Activated T-helper 2 cell treated with anti-CD3 and anti-CD28 coated beads, Interferon-gamma antibody, Interleukin-2, Interleukin-4, amounts not matched to agents 10 μg/mL and 5 μg/mL and 100 μg/mL, durations not matched to agents 14 hours and 24 hours and 36 hours (primary cell): ENCODE data around the gene KLHL6. TPM values are rescaled to one million over a fixed set of nuclear protein-coding genes. Genes with fewer than 3 reads are reported as not detected.
"Not testable (repeated sequence)": the region's sequence is repeated elsewhere in the genome, so short reads cannot be mapped to it uniquely, and the experiment has no call there.

Source experiments
- DNase-seq: peaks from one replicate; pipeline ENCODE4 v3.0.0; 2021; ENCODE audit warnings: low spot score
- H3K27ac Mint-ChIP-seq: one replicate; pipeline ENCODE4 v1.8.0; 2021; ENCODE audit warnings: mixed read lengths
- H3K27me3 Mint-ChIP-seq: one replicate; pipeline ENCODE4 v1.8.0; 2021; ENCODE audit warnings: low read depth, mixed read lengths
- H3K36me3 Mint-ChIP-seq: one replicate; pipeline ENCODE4 v1.8.0; 2021; ENCODE audit warnings: low read depth, mixed read lengths
- H3K4me1 Mint-ChIP-seq: one replicate; pipeline ENCODE4 v1.8.0; 2021; ENCODE audit warnings: low read depth, mixed read lengths
- H3K4me3 Mint-ChIP-seq: one replicate; pipeline ENCODE4 v1.8.0; 2021; ENCODE audit warnings: low read depth, mild to moderate bottlenecking, moderate library complexity, mixed read lengths
- H3K9me3 Mint-ChIP-seq: one replicate; pipeline ENCODE4 v1.8.0; 2021; ENCODE audit warnings: mixed read lengths
- intact Hi-C: fragments of 100-400 bp; cut with micrococcal nuclease; formaldehyde crosslinking; loops from one replicate; pipeline ENCODE4 v1.15.1; 2023
- total RNA-seq: library from RNA; stranded (reverse); gene quantifications from 2 replicates; pipeline ENCODE4 v1.2.3, GENCODE V29; 2022

The KLHL6 gene
- total RNA-seq, 1 donor from 2014 or later = 29.7 TPM

- Mint-ChIP-seq H3K4me3 (no peak overlapping the region), H3K27ac (no peak overlapping the region), H3K27me3 (peaks cover 8% of the 10 kb centered on the region), H3K36me3 (no peaks in the 10 kb centered on the region), H3K9me3 (no peaks in the 10 kb centered on the region), H3K4me1 (peaks cover 21% of the 10 kb centered on the region)
- DNase-seq = no peak
- intact Hi-C loops = no loop called here
Measured at GRCh38 chr3:183581496-183582155, 26.1 kb upstream of the KLHL6 start.

DNA sequence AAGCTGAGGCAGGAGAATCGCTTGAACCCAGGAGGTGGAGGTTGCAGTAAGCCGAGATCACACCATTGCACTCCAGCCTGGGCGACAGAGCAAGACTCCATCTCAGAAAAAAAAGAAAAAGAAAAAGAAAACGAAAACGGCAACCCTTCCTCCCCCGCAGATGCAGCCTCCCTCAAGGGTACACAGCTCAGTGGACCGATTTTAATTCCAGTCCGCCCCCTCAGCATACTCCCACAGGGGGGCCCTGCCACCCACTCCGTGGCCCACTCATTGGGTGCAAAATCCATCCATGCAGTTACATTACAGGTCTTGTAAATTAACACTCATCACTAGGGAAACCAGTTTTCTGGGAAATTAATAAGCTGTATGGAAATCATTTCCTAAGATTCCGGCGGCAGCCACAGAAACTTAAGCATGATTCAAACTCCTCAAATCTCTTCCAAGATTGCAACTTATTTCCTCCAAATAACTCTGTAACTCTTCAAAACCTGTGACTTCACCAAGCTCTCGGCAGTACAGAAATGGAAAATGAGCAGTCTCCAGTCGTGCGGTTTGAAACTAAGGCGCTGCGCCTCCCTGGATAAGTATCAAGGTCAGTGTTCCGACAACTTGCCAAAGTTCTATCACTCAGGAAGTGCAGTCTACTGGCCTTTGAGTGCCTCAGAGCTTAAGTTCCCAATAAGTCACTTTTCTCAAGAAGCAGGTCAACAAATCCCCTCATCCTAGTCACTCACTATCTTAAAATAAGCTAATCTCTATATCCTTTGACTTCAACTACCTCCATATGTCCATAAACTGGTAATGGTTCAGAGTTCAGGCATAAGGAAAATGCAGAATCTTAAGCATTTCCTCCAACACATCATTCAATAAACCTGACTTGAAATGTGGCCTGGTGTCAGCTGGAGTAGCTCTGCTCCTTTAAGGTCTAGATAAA, 24.7 kb upstream of the KLHL6 start:
- no peak for DNase-seq
- intact Hi-C loops = no loop called here
- no peak overlapping the region for H3K27ac Mint-ChIP-seq
- H3K36me3 Mint-ChIP-seq = no peaks in the 10 kb centered on the region
- no peak overlapping the region for H3K4me3 Mint-ChIP-seq
- H3K9me3 Mint-ChIP-seq = no peaks in the 10 kb centered on the region
- peaks cover 18% of the 10 kb centered on the region for H3K4me1 Mint-ChIP-seq
- H3K27me3 Mint-ChIP-seq = peaks cover 13% of the 10 kb centered on the region

DNA sequence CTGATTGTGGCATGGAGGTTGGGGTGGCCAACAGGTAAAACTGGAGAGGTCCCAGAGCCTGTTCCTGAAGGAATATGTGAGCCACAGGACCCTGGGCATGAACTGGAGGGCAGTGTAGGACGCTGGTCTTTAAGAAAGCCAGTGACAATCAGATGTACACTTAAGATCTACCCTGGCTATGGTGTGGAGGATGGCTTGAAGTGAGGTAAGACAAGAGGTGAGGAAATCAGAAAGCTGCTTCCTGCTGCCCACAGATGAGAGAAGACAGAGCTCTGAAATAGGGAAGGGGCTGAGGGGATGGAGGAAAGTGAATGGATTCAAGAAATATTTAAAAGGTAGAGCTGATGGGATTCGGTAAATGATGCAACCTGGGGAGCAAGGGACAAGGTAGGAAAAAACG, 22.7 kb upstream of the KLHL6 start:
- H3K27me3 Mint-ChIP-seq = peaks cover 13% of the 10 kb centered on the region
- no peak overlapping the region for H3K4me3 Mint-ChIP-seq
- H3K9me3 Mint-ChIP-seq = no peaks in the 10 kb centered on the region
- no peak for DNase-seq
- no peaks in the 10 kb centered on the region for H3K36me3 Mint-ChIP-seq
- H3K4me1 Mint-ChIP-seq = peaks cover 17% of the 10 kb centered on the region
- no peak overlapping the region for H3K27ac Mint-ChIP-seq
- intact Hi-C loops = no loop called here

GRCh38 chr3:183577346-183577745, 21.8 kb upstream of the KLHL6 start:
- H3K36me3 Mint-ChIP-seq = no peaks in the 10 kb centered on the region
- intact Hi-C loops = no loop called here

GRCh38 chr3:183576487-183577107, 21.1 kb upstream of the KLHL6 start:
- H3K27ac Mint-ChIP-seq = no peak overlapping the region
- peaks cover 13% of the 10 kb centered on the region for H3K27me3 Mint-ChIP-seq
- H3K36me3 Mint-ChIP-seq = no peaks in the 10 kb centered on the region
- DNase-seq = no peak
- peaks cover 15% of the 10 kb centered on the region for H3K4me1 Mint-ChIP-seq
- no peak overlapping the region for H3K4me3 Mint-ChIP-seq
- intact Hi-C loops = no loop called here
- H3K9me3 Mint-ChIP-seq = no peaks in the 10 kb centered on the region

More at GRCh38 chr3:183577346-183577745, 21.8 kb upstream of the KLHL6 start:
- H3K4me1 Mint-ChIP-seq = peaks cover 15% of the 10 kb centered on the region
- H3K9me3 Mint-ChIP-seq = no peaks in the 10 kb centered on the region
- H3K27me3 Mint-ChIP-seq = peaks cover 13% of the 10 kb centered on the region
- H3K4me3 Mint-ChIP-seq = no peak overlapping the region
- no peak overlapping the region for H3K27ac Mint-ChIP-seq
- DNase-seq = no peak

- intact Hi-C loops = no loop called here
- Mint-ChIP-seq H3K27me3 (peaks cover 21% of the 10 kb centered on the region), H3K4me3 (no peak overlapping the region)
Measured at GRCh38 chr3:183572935-183573334, 17.4 kb upstream of the KLHL6 start.

GRCh38 chr3:183570191-183570590, 14.7 kb upstream of the KLHL6 start:
- H3K9me3 Mint-ChIP-seq, H3K4me1 Mint-ChIP-seq, H3K27ac Mint-ChIP-seq, H3K4me3 Mint-ChIP-seq, intact Hi-C loops, H3K36me3 Mint-ChIP-seq, DNase-seq, H3K27me3 Mint-ChIP-seq: not testable (repeated sequence)

More at GRCh38 chr3:183572935-183573334, 17.4 kb upstream of the KLHL6 start:
- Mint-ChIP-seq H3K4me1 (peaks cover 7% of the 10 kb centered on the region), H3K9me3 (no peaks in the 10 kb centered on the region), H3K36me3 (no peaks in the 10 kb centered on the region), H3K27ac (no peak overlapping the region)
- no peak for DNase-seq

DNA sequence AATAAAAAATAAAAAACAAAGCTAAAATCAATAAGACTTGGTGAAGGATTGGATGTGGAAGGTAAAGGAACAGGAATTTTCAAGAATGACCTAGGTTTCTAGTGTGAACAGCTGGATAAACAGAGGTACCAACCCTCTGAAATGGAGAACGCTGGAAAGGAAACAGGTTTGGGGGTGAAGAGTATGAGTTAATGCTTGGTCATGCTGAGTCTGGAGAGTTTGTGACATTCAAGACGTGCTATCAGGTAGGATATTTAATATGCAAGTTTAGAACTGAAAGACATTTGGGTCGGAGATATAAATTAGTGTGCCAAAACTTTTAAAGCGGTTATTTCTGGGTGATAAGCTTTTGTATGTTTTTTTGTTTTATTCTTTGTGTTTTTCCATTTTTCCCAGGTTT, 11.4 kb upstream of the KLHL6 start:
- no peak for DNase-seq
- H3K4me3 Mint-ChIP-seq = no peak overlapping the region
- no peaks in the 10 kb centered on the region for H3K36me3 Mint-ChIP-seq
- peaks cover 6% of the 10 kb centered on the region for H3K4me1 Mint-ChIP-seq
- H3K27me3 Mint-ChIP-seq = peaks cover 8% of the 10 kb centered on the region
- no peak overlapping the region for H3K27ac Mint-ChIP-seq
- no peaks in the 10 kb centered on the region for H3K9me3 Mint-ChIP-seq
- intact Hi-C loops = no loop called here

GRCh38 chr3:183564046-183564445, 8.5 kb upstream of the KLHL6 start:
- Mint-ChIP-seq H3K4me3 (no peak overlapping the region), H3K9me3 (no peaks in the 10 kb centered on the region), H3K36me3 (no peaks in the 10 kb centered on the region), H3K27ac (peak overlapping the region; percentile 42), H3K4me1 (peaks cover 6% of the 10 kb centered on the region), H3K27me3 (peaks cover under 1% of the 10 kb centered on the region)
- intact Hi-C loops = no loop called here
- no peak for DNase-seq

DNA sequence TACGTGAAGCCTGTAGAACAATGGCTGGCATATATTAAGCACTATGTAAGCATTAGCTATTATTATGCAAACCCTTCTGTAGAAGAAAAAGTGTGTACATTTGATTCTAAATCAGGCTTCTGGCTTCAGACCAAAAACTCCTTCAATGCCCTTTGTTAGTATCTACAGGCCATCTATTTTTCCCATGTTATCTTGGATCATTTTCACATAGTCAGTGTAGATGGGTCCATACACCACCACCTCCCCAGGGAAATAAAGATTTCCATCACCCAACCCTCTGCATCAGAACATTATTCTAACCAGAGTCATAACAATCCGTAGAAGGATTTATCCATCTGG, 8.0 kb upstream of the KLHL6 start:
- H3K9me3 Mint-ChIP-seq = no peaks in the 10 kb centered on the region
- H3K27me3 Mint-ChIP-seq = no peaks in the 10 kb centered on the region
- H3K4me1 Mint-ChIP-seq = peaks cover 6% of the 10 kb centered on the region
- no peak overlapping the region for H3K27ac Mint-ChIP-seq
- H3K36me3 Mint-ChIP-seq = no peaks in the 10 kb centered on the region
- intact Hi-C loops = no loop called here
- H3K4me3 Mint-ChIP-seq = no peak overlapping the region
- DNase-seq = no peak

GRCh38 chr3:183560607-183561006, 5.1 kb upstream of the KLHL6 start:
- Mint-ChIP-seq H3K27me3 (no peaks in the 10 kb centered on the region), H3K4me3 (no peak overlapping the region), H3K4me1 (peaks cover 20% of the 10 kb centered on the region), H3K36me3 (no peaks in the 10 kb centered on the region), H3K9me3 (no peaks in the 10 kb centered on the region), H3K27ac (no peak overlapping the region)
- peak; percentile 18 for DNase-seq
- intact Hi-C loops = loop anchor here (1.0 kb wide), 1 partner anchor 91 kb away; no protein-coding TSS in a partner anchor

DNA sequence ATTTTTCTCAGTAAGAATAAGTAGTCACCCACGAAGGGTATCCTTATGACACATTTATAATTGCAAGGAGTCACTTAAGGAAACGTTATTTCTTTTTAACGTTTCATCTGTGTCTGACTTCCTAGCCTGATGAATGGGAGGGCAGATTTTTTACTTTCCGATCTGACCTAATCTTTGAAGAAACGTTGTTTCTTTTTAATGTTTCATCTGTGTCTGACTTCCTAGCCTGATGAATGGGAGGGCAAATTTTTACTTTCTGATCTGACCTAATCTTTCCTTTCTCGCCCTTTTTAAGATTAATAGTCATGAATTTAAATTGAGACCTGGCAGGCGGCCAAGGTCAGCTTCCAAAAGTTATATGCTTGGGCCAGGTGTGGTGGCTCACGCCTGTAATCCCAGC, 3.0 kb upstream of the KLHL6 start:
- Mint-ChIP-seq H3K27ac (no peak overlapping the region), H3K36me3 (peaks cover 16% of the 10 kb centered on the region), H3K4me1 (peaks cover 31% of the 10 kb centered on the region), H3K4me3 (no peak overlapping the region), H3K9me3 (no peaks in the 10 kb centered on the region), H3K27me3 (no peaks in the 10 kb centered on the region)
- intact Hi-C loops = loop anchor here (5.0 kb wide), 1 partner anchor 291 kb away; no protein-coding TSS in a partner anchor
- no peak for DNase-seq

DNA sequence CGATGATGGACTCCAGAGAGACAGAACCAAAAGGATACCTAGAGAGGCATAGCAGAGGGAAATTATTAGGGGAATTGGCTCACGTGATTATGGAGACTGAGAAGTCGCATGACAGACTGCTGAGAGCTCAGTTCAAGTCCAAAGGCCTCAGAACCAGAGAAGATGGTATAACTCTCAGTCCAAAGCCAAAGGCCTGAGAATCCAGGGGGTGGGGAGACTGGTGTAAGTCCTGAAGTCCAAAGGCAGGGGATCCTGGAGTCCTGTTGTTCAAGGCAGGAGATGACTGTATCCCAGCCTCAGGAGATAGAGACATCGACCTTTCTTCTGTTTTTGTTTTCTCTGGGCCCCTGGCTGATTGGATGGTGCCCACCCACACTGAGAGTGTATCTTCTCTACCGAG, 1.2 kb upstream of the KLHL6 start:
- Mint-ChIP-seq H3K9me3 (no peaks in the 10 kb centered on the region), H3K36me3 (peaks cover 23% of the 10 kb centered on the region), H3K4me3 (no peak overlapping the region), H3K27me3 (no peaks in the 10 kb centered on the region), H3K4me1 (peaks cover 42% of the 10 kb centered on the region), H3K27ac (peak overlapping the region; percentile 100)
- intact Hi-C loops = loop anchor here (5.0 kb wide), 1 partner anchor 289 kb away; no protein-coding TSS in a partner anchor
- DNase-seq = no peak
